NAMALWA (cell line): ENCODE data around the gene CHST10.
"Not testable (repeated sequence)": the region's sequence is repeated elsewhere in the genome, so short reads cannot be mapped to it uniquely, and the experiment has no call there.

Experiments used
- DNase-seq: peaks from one replicate; pipeline ENCODE4 v3.0.0-alpha.2; 2015; ENCODE audit warnings: low spot score

The CHST10 gene

GRCh38 chr2:100392715-100393114, 24.8 kb downstream of the CHST10 start:
- no peak for DNase-seq

GRCh38 chr2:100391735-100392515, 25.5 kb downstream of the CHST10 start:
- DNase-seq, result no peak

- no peak for DNase-seq
Measured at GRCh38 chr2:100390001-100390940, 27.2 kb downstream of the CHST10 start.

GRCh38 chr2:100388703-100389102, 28.8 kb downstream of the CHST10 start:
- DNase-seq, result no peak

GRCh38 chr2:100383954-100384353, 33.5 kb downstream of the CHST10 start:
- no peak for DNase-seq

GRCh38 chr2:100383306-100383705, 34.2 kb downstream of the CHST10 start:
- DNase-seq, result no peak

GRCh38 chr2:100381240-100381639, 36.2 kb downstream of the CHST10 start:
- peak; percentile 91 for DNase-seq

- DNase-seq, result no peak
Measured at GRCh38 chr2:100380681-100381080, 36.8 kb downstream of the CHST10 start.

GRCh38 chr2:100376836-100377235, 40.6 kb downstream of the CHST10 start:
- no peak for DNase-seq

GRCh38 chr2:100367163-100367562, 50.3 kb downstream of the CHST10 start:
- no peak for DNase-seq

GRCh38 chr2:100365434-100365833, 52.0 kb downstream of the CHST10 start:
- no peak for DNase-seq

- not testable (repeated sequence) for DNase-seq
Measured at GRCh38 chr2:100362269-100362668, 55.2 kb downstream of the CHST10 start.

- no peak for DNase-seq
Measured at GRCh38 chr2:100359576-100359975, 57.9 kb downstream of the CHST10 start.

GRCh38 chr2:100358554-100358953, 58.9 kb downstream of the CHST10 start:
- DNase-seq, result no peak

- no peak for DNase-seq
Measured at GRCh38 chr2:100352521-100352920, 64.9 kb downstream of the CHST10 start.

- no peak for DNase-seq
Measured at GRCh38 chr2:100350661-100351185, 66.7 kb downstream of the CHST10 start.

GRCh38 chr2:100345144-100345543, 72.3 kb downstream of the CHST10 start:
- DNase-seq, result not testable (repeated sequence)

GRCh38 chr2:100344433-100344832, 73.0 kb downstream of the CHST10 start:
- no peak for DNase-seq

GRCh38 chr2:100342466-100342865, 75.0 kb downstream of the CHST10 start:
- not testable (repeated sequence) for DNase-seq
